GM19238 (cell line): ENCODE measurements around the gene CDKL5.
"Not testable (repeated sequence)": the region's sequence is repeated elsewhere in the genome, so short reads cannot be mapped to it uniquely, and the experiment has no call there.

Experiments used
- DNase-seq: peaks from one replicate; pipeline ENCODE4 v3.0.0; 2011; ENCODE audit warnings: low spot score; ENCODE audit not compliant: insufficient read length

CDKL5 gene

DNA sequence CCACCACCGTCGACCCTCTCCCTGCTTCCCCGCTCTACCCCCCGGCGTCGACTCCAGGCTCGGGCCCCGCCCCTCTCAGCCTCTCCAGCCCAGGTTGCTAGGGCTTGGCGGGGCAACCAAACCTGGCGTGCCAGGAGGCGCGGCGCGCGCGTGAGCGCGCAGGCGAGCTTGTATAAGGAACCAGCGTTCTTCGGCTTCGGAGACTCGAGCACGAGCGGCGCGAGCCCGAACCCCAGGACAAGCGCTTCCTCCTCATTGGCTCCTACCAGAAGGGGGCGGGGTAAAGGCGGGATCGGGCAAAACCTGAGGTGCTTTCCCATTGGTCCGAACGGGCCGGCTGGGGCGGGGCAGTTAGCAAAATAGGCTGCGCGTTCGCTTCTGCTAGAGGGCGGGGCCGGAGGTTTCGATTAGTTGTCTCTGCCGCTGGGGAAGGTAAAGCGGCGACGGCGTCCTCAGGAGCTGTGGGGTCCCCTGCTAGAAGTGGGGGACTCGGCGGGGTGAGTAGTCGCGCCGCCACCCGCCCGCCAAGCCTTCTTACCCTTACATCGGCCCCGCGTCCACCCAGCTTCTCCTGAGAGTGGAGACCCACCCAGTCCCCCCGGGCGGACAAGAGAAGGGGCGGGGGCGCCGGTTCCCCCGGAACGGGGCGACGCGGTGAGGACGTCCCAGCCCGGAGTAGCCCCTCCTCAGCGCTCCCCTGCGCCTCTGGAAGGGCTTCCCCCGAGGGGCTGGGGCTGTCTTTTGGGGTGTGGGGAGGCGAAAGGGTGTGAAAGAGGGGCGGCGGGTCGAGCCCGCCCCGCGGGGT lies at the start of gene CDKL5:
CDKL5 (plus strand) TSS at position 410 of the 805 bp plus-strand sequence. CDS start 81,489 bp downstream, outside the sequence.
- peak; percentile 68 for DNase-seq

DNA sequence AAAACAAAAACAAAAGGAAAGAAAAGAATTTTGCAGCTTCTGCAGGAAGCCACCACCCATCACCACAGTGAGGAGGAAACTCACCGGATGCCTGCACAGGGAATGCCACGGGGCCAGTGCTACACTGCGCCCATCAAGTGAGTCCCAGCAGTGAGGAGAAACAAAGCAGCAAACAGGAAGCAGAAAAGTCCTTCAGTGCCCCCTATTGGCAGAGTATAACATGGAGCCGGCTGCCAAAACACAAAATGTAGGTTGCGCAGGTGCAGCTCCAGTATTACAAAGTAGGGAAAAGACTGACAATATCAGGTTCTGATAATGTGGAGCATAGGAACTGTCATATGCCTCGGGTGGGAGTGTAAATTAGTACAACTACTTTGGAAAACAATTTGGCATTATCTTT lies 47.6 kb upstream of the CDKL5 start:
- DNase-seq = no peak

DNA sequence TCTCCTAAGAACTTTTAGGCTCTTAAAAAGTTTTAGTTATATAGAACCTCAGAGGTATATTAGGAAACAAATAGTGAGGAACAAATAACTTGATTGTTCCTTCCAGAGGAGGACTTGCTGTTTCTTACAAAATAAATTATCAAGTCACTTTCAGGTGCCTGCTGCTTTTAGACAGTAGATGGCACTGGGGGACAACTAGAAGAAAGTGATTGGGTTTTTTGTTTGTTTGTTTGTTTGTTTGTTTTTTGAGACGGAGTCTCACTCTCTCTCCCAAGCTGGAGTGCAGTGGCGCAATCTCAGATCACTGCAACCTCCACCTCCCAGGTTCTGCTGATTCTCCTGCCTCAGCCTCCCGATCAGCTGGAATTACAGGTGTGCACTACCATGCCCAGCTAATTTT lies 35.4 kb upstream of the CDKL5 start:
- no peak for DNase-seq

DNA sequence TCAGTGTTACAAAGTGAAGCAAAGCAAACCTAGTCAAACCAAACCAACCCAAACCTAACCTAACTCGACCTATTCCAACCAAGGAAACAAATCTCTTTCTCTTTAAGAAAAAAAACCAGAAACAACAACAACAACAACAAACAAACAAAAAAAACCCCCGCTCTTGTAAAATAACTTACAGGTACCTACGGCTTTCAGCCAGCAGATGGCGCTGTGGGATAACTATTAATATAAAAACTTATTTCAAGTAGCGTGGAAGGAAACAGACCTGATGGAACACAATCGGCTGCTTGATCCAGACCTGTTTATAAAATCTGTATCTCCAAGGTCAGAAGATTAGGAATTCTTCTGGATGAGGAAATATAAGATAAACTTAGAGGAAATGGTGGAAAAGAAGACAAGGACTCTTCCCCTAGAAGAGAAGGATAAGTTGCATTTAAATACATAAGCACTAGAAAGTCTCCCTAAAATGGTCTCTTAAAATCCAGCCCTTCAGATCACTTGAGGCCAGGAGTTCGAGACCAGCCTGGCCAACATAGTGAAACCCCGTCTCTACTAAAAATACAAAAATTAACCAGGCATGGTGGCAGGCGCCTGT lies 34.4 kb upstream of the CDKL5 start:
- peak; percentile 13 for DNase-seq

DNA sequence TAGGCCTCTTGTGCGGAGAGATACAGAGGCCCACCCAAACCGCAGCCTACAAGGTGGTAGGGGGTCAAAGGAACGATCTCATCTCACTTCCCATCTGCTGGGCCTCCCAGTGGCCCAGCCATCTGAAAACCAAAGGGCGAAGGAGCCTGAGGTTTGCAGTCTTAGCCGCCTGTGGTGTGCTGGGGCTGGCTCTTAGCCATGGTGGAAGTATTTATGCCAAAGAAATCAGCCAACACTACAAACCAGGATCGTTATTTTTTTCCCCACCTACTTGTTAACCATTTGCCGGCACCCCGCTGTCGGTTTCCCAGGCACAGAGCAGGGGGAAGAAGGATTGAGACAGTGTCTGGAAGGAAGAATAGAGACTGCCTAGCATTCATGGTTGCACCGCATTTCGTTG lies 30.9 kb upstream of the CDKL5 start:
- no peak for DNase-seq

DNA sequence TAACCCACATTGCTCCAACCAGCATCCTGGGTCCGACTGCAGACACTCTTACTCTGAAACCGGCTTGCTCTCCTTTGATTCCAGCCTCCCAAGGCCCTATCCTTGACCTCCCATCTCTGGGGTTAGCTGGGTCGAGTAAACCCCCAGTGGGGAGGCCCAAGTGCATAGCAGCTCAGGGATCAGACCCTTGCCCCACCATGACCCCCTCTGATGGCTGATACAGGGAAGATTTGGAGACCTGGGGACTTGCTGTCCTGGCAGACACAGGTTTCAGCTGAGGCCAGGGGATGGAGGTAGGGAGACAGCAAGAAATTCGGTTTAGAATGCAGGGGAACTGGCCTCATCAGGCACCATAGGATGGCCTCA lies 23.6 kb upstream of the CDKL5 start:
- no peak for DNase-seq

DNA sequence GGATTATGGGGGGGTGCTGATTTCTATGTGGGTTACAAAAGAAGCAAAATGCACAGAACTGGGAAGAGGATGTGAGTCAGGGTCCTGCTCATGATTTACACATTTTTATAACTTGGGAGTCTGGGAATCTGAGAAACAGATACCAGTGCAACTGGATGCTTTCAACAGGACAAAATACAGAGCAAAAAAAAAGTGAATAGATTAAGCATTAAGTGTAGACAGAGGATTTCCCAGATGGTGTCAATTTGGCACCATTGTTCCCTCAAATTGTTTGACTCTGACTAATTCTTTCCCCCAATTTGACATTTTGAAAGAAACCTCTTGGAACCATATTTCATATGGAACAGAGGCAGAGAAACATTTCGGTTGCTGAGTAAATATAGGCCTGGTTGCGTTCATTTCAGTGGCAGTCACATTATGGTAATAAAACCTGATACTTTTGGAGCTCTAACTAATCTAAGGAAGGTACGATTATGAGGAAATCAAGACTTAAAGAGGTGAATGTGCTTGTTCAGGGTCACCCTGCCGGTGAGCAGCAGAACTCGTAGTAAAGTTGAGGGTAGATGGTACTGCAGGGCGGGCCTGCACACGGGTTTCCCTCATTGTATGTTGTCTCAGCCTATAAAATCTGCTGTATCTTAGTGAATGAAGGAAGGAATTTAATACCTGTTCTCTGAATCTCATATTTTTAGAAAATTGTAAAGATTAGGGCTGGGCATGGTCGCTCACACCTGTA lies 18.7 kb upstream of the CDKL5 start:
- no peak for DNase-seq

DNA sequence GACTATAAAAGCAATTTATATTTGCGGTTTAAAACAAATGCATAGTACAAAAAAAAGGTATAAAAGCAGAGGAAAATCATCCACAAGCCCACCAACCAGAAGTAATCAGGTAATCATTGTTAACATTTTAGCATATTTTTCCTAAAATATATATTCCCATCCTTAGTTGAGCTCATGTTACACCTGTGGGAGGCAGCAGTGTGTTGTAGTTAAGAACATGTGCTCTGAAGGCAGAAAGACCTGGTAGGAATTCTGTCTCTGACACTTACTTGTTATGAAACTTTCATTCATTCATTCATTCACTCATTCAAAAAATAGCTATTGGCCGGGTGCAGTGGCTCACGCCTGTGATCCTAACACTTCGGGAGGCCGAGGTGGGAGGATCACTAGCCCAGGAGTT lies 15.4 kb upstream of the CDKL5 start:
- DNase-seq = no peak

DNA sequence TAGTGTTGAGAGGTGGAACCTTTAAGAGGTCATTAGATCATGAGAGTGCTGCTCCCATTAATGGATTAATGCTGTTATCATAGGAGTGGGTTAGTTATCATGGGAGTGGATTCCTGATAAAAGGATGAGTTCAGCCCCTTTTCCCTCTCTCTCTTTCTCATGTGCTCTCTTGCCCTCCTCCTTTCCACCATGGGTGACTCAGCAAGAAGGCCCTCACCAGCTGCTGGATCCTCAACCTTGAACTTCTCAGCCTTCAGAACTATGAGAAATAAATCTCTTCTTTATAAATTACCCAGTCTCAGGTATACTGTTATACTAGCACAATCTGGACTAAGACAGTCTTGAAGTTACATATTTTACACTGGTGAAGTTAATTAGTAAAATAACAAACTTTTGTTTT lies 10.0 kb upstream of the CDKL5 start:
- DNase-seq = no peak

DNA sequence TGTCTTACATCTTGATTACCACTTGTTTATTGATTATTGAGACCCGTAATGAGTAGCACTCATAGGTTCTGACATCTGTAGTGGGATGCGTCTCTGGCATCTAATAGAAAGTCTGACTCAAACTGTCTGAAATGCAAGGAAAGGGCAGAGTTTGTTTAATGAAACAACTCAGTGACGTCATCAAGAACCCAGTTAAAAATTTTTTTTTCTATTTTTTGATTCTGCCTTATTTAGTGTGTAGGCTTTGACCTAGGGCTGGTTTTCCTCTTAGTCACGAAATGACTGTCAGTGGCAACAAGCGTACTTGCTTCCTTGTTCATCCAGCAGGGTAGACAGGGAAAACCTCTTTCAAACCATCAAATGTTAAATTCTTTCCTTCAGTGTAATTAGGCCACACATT lies 3.1 kb upstream of the CDKL5 start:
- DNase-seq = no peak

DNA sequence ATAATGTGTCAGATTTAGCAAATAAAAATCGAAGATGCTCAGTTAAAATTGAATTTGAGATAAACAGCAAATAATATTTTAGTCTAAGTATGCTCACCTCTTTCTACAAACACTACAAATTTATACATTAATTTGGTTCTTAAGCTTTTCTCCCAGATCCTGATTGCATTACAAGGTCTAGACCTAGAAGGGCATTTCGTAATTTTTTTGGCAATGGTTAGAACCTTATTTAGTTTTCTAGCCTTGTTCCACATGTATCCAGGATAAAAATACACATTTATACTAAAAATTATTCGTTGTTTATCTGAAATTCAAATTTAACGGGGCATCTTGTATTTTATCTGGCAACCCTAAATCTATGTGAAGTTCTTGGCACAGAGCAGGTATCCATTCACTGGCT lies 2.5 kb upstream of the CDKL5 start:
- DNase-seq = no peak

DNA sequence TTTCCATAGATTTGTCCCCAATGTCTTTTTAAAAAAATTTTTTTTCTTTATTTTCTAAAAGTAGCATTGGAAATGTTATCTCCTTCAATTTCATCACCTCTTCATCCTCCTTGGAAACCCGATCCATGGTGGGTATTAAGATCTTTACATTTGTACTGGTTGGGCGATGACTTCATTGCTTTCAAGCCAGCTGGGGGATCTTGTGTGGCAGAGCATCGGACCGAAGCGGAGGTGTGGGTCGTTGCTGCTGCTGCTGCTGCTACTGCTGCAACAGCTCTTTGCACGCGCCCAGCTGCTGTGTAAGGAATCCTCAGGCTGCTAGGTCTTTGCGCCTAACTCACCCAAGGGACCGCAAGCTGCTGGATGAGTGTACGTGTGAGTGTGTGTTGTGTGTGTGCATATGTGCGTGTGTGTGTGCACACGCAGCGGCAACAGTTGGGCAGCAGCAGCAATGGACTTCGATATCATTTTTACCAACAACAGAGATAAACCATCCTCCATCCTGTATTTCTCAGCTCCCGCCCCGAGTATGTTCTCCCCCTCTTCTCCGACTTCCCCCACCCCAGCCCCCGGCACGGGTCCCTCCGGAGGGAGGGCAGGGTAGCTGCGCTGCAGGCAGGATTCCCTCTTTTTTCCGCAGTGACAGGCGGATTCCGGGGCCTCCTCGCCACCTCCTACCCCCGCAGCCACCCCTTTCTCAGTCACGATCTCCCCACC lies 768 bp upstream of the CDKL5 start:
- peak; percentile 11 for DNase-seq

DNA sequence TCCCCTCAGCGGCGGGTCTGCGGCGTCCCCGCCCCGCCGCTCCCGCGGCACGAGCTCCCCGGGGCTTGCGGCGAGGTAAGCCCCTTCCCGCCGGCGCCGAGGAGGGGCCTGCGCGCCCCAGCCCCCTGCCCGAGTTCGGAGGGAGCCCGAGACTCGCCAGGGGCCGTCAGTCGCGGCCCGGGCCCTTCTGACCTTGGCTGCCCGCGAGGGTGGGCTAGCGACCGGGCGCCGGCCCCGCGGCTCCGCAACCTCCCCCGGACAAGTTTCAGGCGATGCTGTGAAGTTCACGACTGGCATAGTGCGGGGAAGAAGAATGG lies 554 bp downstream of the CDKL5 start:
- no peak for DNase-seq

DNA sequence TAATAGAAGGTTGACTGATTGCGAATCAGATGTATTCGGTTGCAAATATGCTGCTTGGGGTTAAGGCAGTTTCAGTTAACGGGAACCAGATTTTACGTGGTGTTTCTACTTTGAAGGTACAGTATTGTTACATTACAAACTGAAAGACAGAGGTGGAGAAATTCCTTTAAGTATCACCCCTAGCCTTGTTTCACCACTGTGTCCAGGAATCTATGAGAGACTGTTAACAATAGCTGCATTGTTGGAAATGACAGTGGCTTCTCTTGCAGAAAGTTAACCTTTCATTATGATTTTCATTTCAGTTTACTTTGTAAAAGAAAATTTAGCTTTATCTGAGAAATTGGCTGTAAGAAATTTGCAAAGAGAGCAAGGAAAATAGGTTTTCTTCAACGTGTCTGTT lies 2.6 kb downstream of the CDKL5 start:
- no peak for DNase-seq

DNA sequence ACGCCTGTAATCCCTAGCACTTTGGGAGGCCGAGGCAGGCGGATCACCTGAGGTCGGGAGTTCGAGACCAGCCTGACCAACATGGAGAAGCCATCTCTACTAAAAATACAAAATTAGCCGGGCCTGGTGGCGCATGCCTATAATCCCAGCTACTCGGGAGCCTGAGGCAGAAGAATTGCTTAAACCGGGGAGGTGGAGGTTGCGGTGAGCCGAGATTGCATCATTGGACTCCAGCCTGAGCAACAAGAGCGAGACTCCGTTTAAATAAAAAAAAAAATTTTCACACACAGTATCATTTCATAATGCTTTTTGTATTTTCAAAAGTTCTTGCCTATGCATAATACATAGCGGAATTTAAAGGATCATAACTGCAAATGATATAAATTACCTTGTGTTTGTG lies 7.9 kb downstream of the CDKL5 start:
- not testable (repeated sequence) for DNase-seq

DNA sequence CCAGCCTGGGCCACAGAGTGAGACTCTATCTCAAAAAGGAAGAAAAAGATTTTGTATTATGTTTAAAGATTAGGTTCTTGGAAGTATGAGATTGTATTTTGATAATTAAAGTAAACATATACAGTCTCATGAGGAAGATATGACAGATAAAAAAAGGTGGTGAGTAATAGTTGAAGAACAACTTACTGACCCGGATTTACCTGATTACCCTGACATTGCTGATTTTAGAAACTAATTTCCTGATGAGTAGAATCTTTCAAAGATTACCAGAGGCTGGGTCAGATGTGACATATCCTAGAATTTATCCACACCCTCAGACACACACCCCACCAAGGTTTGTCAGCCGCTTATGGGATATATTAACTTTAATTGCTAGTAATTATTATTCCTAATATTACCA lies 9.5 kb downstream of the CDKL5 start:
- DNase-seq = no peak

DNA sequence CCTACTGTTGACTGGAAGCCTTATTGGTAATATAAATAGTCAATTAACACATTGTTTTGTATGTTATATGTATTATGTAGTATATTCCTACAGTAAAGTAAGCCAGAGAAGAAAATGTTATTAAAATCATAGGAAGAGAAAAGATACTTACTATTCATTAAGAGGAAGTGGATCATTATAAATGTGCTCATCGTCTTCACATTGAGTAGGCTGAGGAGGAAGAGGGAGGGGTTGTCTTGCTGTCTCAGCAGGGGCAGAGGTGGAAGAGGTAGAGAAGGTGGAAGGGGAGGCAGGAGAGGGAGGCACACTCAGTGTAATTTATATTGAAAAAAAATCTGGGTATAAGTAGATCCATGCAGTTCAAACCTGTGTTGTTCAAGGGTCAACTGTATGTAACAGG lies 10.6 kb downstream of the CDKL5 start:
- DNase-seq = no peak

DNA sequence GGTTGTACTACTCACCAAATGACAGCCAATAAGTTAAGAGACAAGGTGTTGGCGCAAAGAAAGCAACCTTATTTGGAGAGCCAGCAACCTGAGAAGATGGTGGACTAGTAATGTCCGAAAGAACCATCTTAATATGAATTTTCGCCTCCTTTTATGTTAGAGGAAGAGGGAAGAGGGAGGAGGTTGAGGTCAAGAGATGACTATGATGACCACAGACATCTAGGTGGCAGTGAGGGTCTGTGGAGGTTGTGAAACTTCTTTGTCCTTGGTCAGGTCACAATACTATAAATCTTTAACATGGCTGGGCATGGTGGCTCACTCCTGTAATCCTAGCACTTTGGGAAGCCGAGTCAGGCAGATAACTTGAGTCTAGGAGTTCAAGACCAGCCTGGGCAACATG lies 15.4 kb downstream of the CDKL5 start:
- no peak for DNase-seq

DNA sequence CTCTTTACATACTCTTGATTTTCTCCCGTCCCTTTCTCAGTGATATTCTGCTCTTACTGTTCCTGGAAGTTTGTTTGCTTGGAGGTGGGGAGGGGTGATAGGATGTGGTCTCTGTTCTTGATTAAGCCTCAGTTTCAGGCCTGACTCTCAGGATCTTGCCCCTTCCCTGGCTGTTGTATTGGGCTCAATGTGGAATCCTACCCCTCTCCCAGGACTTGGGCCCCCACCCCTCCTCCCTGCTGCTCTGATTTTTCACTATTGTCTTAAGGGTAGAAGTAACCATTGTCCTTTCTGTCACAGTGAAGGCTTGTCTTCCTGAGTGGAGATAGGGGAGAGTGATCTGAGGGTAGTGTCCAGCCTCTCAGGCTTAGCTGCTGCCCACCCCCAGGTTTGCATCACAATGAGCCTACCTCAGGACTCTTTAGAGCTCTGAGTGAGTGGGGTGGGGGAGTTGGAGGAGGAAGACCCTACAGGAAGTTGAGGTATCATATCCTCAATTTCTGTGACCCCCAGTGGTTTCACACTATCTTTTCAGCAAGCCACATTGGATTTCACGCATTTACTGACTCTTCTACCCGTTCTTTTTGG lies 16.5 kb downstream of the CDKL5 start:
- DNase-seq = no peak

DNA sequence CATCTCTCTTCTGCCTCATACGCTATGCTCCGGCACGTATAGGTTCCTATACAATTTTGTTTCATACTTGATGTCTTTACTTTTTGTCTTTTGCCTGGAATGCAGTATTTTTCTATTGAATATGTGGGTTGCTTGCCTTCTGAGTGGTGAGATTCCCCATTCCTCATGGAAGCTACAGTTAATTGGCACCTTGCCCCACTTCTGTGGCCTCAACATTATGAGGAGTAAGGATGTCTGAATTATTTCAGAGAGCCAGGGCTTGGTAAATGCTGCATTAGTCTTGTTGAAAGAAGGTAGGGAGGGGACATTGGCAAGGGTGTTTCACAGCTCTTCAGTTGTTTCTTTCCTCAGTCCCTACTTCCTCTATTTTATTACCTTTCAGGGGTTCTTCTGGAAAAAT lies 23.0 kb downstream of the CDKL5 start:
- DNase-seq = no peak

DNA sequence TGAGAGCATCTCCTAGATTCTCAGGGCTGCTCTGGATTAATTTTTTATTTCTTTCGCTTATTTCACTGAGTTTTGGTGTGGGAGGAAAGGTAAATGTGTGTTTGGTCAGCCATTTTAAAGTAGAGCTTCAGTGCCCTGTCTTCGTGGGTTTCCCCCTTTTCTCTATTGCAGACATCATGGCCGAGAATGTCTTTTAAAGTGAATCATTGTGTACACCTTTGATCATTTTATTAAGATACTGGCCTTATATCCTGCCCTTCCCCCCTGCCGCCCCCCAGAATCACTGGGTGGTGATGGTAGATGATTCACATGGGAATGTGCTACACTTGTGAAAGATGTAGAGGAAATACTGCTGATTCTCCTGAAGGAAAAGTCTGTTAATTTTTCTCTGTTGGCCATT lies 23.8 kb downstream of the CDKL5 start:
- no peak for DNase-seq

DNA sequence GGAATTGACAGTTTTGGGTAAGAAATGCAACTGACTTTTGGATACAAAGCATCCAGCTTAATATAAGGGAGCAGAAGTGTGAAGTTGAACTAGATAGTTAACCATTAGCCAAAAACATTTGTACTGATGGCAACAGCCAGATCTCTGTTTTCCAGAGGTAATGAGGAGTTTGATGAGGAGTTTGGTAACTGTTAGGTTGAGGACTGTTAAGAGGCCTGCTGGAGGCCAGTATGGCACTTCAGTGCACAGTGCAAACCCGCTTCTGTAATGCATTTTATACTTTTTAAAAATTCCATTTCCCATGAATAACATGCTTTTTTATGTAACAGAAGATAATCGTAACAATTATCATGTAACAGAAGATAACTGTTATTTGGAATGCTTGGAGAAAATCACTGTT lies 30.0 kb downstream of the CDKL5 start:
- no peak for DNase-seq
